Measurements from ENCODE around the gene NAA60. TPM values are rescaled to one million over a fixed set of nuclear protein-coding genes. Genes with fewer than 3 reads are reported as not detected.

Gene NAA60
- total and polyA plus RNA-seq, 4 donors: 11.3 to 41.3 (median 25.6) TPM

- Histone ChIP-seq H3K4me1 (ENCODE audit: control insufficient read depth in 4 of 4, insufficient read depth in 4 of 4, low read length in 3 of 4) (peaks cover 12 to 52% (median 36%) of the 10 kb centered on the region in 4 donors), H3K4me3 (ENCODE audit: low read depth in 1 of 3, low read length in 3 of 3) (no peak overlapping the region), H3K27me3 (ENCODE audit: control insufficient read depth in 4 of 4, insufficient read depth in 4 of 4, low read length in 3 of 4) (no peaks in the 10 kb centered on the region), H3K9me3 (ENCODE audit: control insufficient read depth in 4 of 4, low read length in 3 of 4) (no peaks in the 10 kb centered on the region), H3K36me3 (ENCODE audit: control insufficient read depth in 4 of 4, insufficient read depth in 3 of 4, low read depth in 1 of 4, low read length in 3 of 4) (no peaks in the 10 kb centered on the region), H3K9ac (ENCODE audit: low read depth in 1 of 2, low read length in 2 of 2) (no peak overlapping the region), H3K27ac (ENCODE audit: low read depth in 1 of 2, low read length in 2 of 2) (no peak overlapping the region)
- TF ChIP-seq YY1 (IDR thresholded peaks at IDR 0.05) (no peak), JUND (IDR thresholded peaks at IDR 0.05) (no peak), HNF4A (conservative IDR thresholded peaks at IDR 0.05) (no peak), HNF4G (IDR thresholded peaks at IDR 0.05) (no peak), RXRA (IDR thresholded peaks at IDR 0.05) (no peak), MAX (IDR thresholded peaks at IDR 0.05) (no peak), NR2F2 (IDR thresholded peaks at IDR 0.05) (no peak), GABPA (IDR thresholded peaks at IDR 0.05 in 1 of 2, conservative IDR thresholded peaks at IDR 0.05 in 1 of 2) (no peak), ATF3 (IDR thresholded peaks at IDR 0.05) (no peak), CTCF (IDR thresholded peaks at IDR 0.05; ENCODE audit: low read depth, low read length, missing input control) (no peak), FOXA1 (IDR thresholded peaks at IDR 0.05) (no peak), REST (IDR thresholded peaks at IDR 0.05) (no peak), TAF1 (conservative IDR thresholded peaks at IDR 0.05) (no peak), EGR1 (IDR thresholded peaks at IDR 0.05; ENCODE audit: low read depth in 2 of 2) (no peak), RAD21 (IDR thresholded peaks at IDR 0.05) (no peak)
- no peak for DNase-seq (ENCODE audit: low spot score)
- WGBS: 71% methylated on average over 8 of the region's 8 CpGs
Observed at GRCh38 chr16:3460585-3460984, 17.1 kb downstream of the NAA60 start.

- TF ChIP-seq ATF3 (IDR thresholded peaks at IDR 0.05): no peak
- TF ChIP-seq ZBTB33 (IDR thresholded peaks at IDR 0.05): no peak
- TF ChIP-seq REST (IDR thresholded peaks at IDR 0.05): no peak
- no peak for TF ChIP-seq JUND (IDR thresholded peaks at IDR 0.05)
- TF ChIP-seq YY1 (IDR thresholded peaks at IDR 0.05): no peak
- TF ChIP-seq NR2F2 (IDR thresholded peaks at IDR 0.05): no peak
- no peak for TF ChIP-seq GABPA (IDR thresholded peaks at IDR 0.05 in 1 of 2, conservative IDR thresholded peaks at IDR 0.05 in 1 of 2)
- no peak for TF ChIP-seq TAF1 (conservative IDR thresholded peaks at IDR 0.05)
- TF ChIP-seq SP1 (IDR thresholded peaks at IDR 0.05): no peak
- no peak for TF ChIP-seq HNF4A (conservative IDR thresholded peaks at IDR 0.05)
- no peak for TF ChIP-seq HNF4G (IDR thresholded peaks at IDR 0.05)
- TF ChIP-seq FOXA1 (IDR thresholded peaks at IDR 0.05): no peak
- no peak for TF ChIP-seq MAX (IDR thresholded peaks at IDR 0.05)
- peaks cover 0 to 4% (median 2%) of the 10 kb centered on the region in 4 donors for H3K36me3 ChIP-seq (ENCODE audit: control insufficient read depth in 4 of 4, insufficient read depth in 3 of 4, low read depth in 1 of 4, low read length in 3 of 4)
- H3K4me3 ChIP-seq (ENCODE audit: low read depth in 1 of 3, low read length in 3 of 3): no peak overlapping the region
- H3K27me3 ChIP-seq (ENCODE audit: control insufficient read depth in 4 of 4, insufficient read depth in 4 of 4, low read length in 3 of 4): no peaks in the 10 kb centered on the region
- no peak overlapping the region for H3K9ac ChIP-seq (ENCODE audit: low read depth in 1 of 2, low read length in 2 of 2)
- H3K27ac ChIP-seq (ENCODE audit: low read depth in 1 of 2, low read length in 2 of 2): no peak overlapping the region
- no peaks in the 10 kb centered on the region for H3K9me3 ChIP-seq (ENCODE audit: control insufficient read depth in 4 of 4, low read length in 3 of 4)
- DNase-seq (ENCODE audit: low spot score): no peak
- peaks cover 12 to 57% (median 36%) of the 10 kb centered on the region in 4 donors for H3K4me1 ChIP-seq (ENCODE audit: control insufficient read depth in 4 of 4, insufficient read depth in 4 of 4, low read length in 3 of 4)
- 59% methylated on average over 8 of the region's 8 CpGs for WGBS
Observed at GRCh38 chr16:3461151-3461550, 17.7 kb downstream of the NAA60 start.

Measured in liver (tissue), 9 donors.